Measurements from ENCODE around the gene PIP4K2A.

DNA sequence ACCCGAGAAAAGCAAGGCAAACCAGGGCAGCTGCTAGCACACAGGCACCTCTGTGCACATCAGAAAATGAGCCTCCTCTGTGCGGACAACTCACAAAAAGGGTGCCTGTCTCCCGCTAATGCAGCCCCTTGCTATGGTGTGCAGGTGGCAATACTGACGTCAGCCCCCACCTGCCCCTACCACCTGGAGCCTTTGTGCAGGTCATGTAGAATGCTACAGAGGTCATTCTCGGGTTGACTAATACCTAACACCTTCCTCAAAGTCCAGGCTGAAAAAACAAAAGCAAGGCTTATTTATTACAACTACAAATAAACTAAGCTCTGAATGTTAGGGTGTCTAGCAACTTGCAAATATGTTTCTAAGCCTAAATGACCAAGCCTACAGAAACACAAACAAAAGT, 13.9 kb downstream of the PIP4K2A start:
- TF ChIP-seq, protein P1, sequence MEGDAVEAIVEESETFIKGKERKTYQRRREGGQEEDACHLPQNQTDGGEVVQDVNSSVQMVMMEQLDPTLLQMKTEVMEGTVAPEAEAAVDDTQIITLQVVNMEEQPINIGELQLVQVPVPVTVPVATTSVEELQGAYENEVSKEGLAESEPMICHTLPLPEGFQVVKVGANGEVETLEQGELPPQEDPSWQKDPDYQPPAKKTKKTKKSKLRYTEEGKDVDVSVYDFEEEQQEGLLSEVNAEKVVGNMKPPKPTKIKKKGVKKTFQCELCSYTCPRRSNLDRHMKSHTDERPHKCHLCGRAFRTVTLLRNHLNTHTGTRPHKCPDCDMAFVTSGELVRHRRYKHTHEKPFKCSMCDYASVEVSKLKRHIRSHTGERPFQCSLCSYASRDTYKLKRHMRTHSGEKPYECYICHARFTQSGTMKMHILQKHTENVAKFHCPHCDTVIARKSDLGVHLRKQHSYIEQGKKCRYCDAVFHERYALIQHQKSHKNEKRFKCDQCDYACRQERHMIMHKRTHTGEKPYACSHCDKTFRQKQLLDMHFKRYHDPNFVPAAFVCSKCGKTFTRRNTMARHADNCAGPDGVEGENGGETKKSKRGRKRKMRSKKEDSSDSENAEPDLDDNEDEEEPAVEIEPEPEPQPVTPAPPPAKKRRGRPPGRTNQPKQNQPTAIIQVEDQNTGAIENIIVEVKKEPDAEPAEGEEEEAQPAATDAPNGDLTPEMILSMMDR (IDR thresholded peaks at IDR 0.05) = no peak
- no peak for TF ChIP-seq POLR2AphosphoS5 (IDR thresholded peaks at IDR 0.05)

Data from breast epithelium (tissue), 3 donors.